GM20000 (cell line): ENCODE results near the gene UBL7.

Source experiments
- DNase-seq: peaks from one replicate; pipeline ENCODE4 v3.0.0; 2012; ENCODE audit warnings: low spot score
- TF ChIP-seq, protein P1 (sequence below): IDR thresholded peaks from 2 replicates; pipeline ENCODE4 v1.5.1; 2012; ENCODE audit warnings: mild to moderate bottlenecking, control low read depth; ENCODE audit errors: extremely low read depth, missing control alignments

The UBL7 gene

DNA sequence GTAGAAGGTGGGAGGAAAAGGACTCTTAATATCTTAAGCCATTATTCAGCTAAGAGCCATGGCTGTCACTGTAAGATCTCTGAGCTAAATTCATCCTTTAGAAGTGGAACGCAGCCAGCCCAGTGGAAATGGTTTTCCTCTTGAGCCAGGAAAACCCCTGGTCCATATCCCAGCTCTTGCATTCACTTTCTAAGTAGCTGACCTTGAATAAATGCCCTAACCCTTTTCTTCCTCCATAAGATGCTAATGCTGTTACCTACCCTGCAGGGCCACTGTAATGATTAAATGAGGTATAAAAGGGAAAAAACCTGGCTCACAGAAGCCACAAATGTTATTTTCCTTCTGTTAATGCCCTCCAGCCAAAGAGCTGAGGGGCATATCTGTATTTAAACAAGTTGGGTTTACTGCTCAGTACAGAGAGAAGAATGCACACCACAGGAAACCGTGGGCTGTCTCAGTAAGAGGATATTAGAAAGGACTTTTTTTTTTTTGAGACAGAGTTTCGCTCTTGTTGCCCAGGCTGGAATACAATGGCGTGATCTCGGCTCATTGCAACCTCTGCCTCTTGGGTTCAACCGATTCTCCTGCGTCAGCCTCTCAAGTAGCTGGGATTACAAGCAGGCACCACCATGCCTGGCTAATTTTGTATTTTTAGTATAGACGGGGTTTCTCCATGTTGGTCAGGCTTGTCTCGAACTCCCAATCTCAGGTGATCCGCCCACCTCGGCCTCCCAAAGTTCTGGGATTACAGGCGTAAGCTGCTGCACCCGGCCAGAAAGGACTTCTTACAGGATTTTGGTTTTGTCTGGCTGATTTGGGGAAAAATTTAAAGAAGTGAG is 6.8 kb downstream of the UBL7 start:
- no peak for DNase-seq
- TF ChIP-seq, protein P1, sequence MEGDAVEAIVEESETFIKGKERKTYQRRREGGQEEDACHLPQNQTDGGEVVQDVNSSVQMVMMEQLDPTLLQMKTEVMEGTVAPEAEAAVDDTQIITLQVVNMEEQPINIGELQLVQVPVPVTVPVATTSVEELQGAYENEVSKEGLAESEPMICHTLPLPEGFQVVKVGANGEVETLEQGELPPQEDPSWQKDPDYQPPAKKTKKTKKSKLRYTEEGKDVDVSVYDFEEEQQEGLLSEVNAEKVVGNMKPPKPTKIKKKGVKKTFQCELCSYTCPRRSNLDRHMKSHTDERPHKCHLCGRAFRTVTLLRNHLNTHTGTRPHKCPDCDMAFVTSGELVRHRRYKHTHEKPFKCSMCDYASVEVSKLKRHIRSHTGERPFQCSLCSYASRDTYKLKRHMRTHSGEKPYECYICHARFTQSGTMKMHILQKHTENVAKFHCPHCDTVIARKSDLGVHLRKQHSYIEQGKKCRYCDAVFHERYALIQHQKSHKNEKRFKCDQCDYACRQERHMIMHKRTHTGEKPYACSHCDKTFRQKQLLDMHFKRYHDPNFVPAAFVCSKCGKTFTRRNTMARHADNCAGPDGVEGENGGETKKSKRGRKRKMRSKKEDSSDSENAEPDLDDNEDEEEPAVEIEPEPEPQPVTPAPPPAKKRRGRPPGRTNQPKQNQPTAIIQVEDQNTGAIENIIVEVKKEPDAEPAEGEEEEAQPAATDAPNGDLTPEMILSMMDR, result no peak

DNA sequence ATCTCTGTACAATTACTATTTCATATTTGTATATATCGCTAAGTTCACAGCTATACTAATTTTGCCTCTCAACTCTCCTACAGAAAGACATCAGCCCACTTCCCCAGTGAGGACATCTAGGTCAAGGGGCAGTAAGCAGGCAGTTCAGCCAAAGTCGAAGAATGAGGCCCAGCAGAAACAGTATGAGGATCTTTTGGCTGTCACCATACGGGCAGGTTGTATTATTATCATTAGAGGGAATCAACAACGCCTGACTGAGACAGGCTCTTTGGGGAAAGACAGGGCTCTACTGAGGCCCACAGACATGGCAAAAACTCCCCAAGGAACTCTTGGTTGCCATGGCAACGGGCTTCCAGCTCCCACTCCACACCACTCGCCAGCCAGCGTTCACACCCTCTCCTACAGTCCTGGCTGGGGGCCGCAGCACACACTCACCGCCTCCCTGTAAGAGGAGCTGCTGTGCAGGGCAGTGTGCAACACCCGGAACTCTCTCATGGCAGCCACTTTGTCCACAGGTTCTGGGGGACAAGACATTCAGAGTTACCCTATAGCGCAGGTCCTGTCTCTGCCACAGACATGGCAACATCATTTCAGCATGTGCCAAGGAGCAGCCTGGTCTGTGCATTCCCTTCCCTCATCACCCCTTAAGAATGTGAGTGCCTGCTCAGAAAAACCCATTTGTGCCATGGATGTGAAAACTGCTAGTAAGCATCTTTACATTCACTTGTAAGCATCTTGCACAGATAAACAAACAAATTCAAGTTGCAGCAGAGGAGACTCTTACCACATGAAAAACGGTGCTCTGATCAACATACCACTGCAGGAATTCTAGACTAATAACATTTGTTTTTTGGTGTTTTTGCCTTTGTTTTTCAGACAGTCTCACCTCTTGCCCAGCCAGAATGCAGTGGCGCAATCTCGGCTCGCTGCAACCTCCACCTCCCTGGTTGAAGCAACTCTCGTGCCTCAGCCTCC is 8.8 kb downstream of the UBL7 start:
- DNase-seq, result no peak
- TF ChIP-seq, protein P1, result no peak

DNA sequence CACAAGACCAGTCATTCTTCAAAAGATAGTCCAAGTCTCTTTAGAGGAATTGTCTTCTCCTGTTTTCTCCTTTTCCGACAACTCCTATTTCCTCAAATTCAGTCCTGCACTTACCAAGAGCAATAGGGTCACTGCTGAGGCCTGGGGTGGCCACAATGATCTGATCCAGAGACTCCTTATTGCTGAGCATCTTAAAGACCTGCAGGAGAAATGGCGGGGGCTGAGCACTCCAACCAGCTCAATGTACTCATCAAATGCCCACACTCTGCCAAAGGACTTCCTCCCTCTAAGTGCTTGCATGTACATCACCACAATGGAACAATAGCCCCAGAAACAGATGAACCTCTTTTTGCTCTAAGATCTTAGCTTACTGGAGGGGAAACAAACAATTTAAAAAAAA is 9.6 kb downstream of the UBL7 start:
- no peak for DNase-seq
- TF ChIP-seq, protein P1, result no peak

DNA sequence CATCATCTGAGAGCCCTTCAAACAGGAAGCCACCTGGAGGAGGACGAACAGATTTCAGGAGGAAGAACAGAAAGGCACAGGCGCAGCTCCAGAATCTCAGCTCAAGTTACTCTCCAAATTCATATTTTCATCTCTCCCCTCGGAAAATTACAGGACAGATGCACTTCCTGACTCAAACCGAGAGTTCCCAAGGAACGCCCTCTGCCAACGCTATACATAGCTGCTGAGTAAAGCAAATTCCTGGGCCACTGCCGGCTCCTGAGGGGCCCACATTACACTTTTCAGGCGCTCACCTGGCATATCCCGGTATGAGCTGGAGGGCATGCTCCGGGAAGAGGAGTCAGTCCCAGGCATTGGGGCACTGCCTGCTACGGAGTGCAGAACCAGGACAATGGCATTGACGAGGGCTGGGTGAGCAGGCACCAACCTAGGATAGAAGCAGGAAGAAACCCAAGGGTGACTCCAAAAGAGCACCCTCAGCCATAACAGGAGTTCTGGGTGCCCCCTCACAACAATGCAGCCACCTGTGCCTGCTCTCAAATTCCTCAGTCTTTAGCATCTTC is 11.2 kb downstream of the UBL7 start:
- no peak for DNase-seq
- TF ChIP-seq, protein P1, result no peak

DNA sequence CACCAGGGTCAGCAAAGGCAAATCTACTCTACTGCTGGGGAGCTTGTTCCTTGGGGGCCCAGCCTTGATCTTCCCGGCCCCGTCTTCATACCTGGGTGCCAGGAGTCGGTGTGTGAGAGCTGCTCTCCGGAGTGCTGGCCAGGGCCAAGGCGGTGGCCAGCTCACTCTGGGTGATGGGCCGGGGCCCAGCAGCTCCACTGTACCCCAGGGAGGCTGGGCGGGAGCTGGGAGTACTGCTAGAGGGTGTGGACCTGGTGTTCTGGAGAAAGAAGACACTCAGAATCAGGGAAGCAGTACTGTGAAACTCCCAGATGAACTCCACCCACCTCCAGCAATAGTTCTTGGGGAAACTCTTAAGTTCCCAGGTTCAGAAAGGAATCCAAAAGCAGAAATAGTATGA is 11.9 kb downstream of the UBL7 start:
- no peak for DNase-seq
- TF ChIP-seq, protein P1, result no peak

DNA sequence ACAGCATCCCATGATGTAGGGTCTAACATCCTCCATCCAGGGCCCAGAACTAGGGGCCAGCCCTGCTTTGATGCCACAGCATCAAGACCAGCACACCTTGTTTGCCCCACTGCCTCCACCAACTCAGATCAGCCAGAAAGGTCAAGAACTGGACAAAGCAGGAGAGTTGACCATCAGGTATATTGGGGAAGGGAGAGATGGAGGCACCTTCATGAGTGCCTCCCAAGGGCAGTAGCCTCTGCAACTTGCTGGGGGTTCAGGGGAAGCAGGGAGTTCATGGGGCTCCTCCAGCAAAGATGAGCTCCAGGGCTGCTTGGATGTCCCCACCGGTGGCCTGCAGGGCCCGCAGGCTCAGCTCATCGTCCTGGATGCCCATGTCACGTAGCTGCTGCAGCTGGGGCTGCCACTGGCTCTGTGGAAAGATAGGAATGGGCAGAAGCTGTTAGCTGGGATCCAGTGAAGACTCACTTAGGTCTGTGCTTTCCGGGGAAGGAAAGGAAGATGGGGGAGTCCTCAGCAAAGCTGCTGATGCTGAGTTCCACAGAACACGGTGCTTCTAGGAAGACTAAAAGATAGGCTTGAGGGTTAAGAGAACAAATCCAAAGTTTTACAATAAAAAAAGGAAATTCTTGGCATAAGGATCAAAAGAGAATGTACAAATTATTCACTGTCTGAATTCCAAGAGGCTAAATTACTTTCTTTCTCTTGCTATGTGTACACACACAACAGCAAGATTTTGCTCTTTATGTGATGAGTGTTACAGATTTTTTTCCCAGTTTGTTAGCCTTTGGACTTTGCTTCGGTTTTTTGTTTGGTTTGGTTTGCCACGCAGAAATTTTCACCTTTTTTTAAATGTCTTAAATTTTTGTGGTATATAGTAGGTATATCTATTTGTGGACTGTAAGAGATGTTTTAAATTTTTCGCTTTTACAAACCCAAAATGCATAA is 14.9 kb downstream of the UBL7 start:
- DNase-seq, result no peak
- TF ChIP-seq, protein P1, result no peak
